ENCODE data around the gene MRLN.
"Not testable (repeated sequence)": the region's sequence is repeated elsewhere in the genome, so short reads cannot be mapped to it uniquely, and the experiment has no call there.

Gene MRLN

GRCh38 chr10:59744762-59745161, 8.5 kb downstream of the MRLN start:
- DNase-seq: not testable (repeated sequence)

- not testable (repeated sequence) for DNase-seq
Observed at GRCh38 chr10:59744156-59744555, 9.1 kb downstream of the MRLN start.

GRCh38 chr10:59741583-59741982, 11.7 kb downstream of the MRLN start:
- no peak for DNase-seq

- DNase-seq: no peak
Observed at GRCh38 chr10:59741048-59741447, 12.2 kb downstream of the MRLN start.

- no peak for DNase-seq
Observed at GRCh38 chr10:59736749-59737148, 16.5 kb downstream of the MRLN start.

DNA sequence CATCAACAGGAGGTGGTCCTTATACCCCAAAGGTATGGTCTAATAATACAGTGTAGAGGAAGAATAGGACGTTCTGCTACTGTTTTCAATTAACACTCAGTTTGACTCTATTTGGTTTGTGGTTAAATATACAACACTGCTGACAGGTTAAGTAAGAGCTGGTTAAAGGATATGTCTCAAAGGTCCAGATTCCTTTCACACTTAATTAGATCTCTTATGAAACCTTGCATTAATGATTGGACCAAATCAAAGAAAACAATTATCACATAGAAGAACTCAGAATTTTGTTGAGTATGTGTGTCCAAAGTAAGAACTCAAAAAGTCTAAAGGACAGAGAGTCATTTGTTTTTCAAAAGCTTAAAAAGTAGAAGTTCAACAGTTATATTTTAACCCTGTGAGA, 18.0 kb downstream of the MRLN start:
- DNase-seq: no peak

DNA sequence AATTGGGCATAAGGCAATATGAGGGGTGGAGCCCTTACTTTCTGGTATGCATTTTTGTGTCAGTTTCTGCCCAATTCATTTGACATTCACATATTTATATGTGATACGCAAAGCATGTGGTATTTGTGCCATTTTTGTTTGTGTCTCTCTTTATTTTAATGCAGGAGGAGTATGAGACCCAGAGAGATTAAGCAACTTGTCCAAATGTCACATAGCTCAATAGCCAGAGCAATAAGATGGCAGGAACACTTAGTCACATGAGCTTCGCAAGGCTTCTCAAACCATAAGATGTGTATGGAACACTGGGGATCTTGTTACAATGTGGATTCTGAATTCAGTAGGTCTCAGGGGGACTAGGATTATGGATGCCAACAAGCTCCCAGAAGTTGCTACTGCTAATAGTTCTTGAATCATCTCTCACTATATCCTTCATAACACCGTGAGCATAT, 19.2 kb downstream of the MRLN start:
- DNase-seq: no peak

DNA sequence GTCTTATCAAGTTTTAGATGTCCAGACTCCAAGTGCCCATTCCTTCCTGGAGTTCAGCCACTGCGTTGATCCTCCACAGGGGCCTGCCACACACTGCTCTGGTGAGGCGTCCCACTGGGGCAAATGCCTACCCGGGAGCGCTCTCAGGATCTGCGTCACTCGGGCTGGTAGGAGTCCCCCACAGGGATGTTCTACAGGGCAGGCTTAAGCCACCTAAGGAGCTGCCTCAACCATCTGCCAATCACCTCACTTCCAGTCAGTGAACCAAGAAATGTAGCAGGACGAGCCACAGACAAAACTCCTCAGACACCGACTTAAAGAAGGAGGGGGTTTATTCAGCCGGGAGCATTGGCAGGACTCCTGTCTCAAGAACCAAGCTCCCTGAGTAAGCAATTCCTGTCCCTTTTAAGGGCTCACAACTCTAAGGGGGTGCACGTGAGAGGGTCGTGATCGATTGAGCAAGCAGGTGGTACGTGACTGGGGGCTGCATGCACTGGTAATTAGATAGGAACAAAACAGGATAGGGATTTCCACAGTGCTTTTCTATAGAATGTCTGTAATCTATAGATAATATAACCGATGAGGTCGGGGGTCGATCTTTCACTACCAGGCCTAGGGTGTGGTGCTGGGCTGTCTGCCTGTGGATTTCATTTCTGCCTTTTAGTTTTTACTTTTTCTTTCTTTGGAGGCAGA, 19.8 kb downstream of the MRLN start:
- DNase-seq: not testable (repeated sequence)

GRCh38 chr10:59732849-59733248, 20.4 kb downstream of the MRLN start:
- not testable (repeated sequence) for DNase-seq

DNA sequence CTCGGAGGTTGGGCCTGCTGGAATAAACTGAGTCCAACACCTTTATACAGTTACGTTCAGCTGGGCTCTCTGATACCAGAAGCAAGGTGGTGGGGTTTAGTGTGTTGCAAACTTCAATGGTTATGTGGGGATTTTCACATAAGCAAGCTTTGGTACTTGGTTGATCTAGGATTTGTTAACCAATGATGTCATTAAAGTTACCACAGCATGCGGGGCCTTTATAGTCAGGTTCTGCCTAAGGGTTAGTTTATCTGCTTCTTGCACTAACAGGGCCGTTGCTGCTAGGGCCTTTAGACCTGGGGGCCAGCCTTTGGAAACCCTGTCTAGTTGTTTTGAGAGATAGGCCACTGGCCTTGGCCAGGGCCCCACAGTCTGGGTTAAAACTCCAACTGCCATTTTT, 24.1 kb downstream of the MRLN start:
- not testable (repeated sequence) for DNase-seq

GRCh38 chr10:59724098-59724938, 28.9 kb downstream of the MRLN start:
- no peak for DNase-seq

GRCh38 chr10:59720377-59720776, 32.9 kb downstream of the MRLN start:
- DNase-seq: no peak

DNA sequence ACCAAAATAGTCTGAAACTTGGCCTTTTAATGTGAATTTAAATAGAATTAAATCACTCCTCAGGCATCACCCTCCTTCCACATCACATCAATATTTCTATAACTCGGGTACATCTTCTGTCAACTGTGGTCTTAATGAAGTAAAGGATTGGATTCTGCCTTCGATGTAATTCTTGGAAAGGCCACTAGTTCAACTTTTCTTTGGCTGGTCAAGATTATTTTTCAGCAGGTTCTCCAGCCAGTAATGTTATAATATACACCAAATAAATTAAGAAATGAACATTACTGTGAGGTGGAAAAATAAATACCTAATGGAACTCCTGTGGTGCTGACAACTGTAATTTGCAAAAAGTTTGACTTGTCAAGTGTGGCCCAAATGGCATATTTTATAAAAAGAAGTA, 33.9 kb downstream of the MRLN start:
- no peak for DNase-seq

DNA sequence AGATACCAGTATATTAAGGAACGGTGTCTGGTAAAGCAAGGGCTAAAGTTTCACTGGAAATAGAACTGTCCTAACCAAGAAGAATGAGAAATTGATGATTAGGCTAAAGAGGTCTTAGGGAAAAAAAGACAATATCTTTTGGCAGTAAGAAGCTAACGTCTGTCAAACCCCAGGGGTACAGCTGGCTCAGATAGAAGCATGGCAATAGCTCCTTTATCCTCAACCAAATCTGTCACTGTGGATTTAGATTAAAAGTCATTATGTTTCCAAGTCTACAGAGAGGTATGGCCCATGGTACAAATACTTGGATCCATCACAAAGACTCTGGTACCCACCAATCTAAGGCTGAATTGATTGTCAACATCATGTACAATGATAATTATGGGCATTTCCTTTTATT, 35.0 kb downstream of the MRLN start:
- no peak for DNase-seq

DNA sequence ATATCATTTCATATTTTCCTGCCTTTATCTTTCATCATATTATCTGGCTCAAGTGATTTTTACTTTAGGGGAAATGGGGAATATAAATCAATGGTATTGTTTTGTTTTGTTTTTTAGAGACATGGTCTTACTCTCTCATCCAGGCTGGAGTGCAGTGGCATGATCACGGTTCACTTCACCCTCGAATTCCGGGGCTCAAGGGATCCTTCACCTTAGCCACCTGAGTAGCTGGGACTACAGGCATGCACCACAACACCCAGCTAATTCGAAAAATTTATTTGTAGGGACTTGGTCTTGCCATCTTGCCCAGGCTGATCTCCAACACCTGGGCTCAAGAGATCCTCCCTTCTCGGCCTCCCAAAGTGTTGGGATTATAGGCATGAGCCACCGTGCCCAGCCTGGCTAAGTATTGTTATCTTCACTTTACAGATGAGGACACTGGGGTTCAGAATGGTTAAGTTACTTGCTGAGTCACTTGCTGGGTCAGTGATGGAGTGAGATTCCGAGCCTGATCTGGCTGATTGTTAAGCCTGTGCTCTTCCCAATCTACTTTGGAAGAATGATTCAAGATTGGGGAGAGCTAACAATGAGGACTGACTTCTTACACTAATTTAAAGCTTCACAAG, 39.9 kb downstream of the MRLN start:
- DNase-seq: no peak

DNA sequence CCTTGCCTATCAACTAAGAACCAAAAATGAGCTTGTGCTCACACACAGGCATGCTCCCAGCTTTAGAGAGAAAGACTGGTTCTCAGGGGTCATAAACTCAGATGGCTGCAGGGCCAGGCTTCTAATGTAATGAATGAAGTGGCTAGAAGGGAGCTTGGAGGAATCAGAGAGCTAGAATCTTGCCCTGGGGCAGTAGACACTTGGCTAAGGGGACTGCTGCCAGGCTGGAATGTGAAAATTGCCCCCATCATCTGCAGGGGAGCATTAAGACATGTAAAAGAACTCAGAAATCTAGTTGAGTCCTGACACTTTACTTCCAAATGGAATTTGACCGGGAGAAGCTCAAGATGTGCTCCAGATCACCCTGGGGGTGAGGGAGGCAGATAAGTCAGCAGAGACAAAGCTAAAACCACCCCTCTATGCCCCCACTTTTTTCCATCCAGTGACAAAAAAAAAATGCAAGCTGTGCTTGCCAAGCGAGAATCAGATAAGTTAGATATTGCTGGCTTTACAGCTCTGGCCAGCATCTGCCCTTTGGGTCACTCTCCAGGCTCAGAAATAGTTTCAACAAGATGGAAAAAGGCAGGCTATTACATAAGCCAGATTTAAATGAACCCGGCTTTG, 41.3 kb downstream of the MRLN start:
- no peak for DNase-seq

- DNase-seq: peak; percentile 23
Observed at GRCh38 chr10:59709395-59710125, 43.7 kb downstream of the MRLN start, which contains the start of gene SLC16A9. SLC16A9 (minus strand) TSS chr10:59709850; CDS start chr10:59684291, 25,559 bp downstream.

- DNase-seq: no peak
Observed at GRCh38 chr10:59708816-59709394, 44.4 kb downstream of the MRLN start.

DNA sequence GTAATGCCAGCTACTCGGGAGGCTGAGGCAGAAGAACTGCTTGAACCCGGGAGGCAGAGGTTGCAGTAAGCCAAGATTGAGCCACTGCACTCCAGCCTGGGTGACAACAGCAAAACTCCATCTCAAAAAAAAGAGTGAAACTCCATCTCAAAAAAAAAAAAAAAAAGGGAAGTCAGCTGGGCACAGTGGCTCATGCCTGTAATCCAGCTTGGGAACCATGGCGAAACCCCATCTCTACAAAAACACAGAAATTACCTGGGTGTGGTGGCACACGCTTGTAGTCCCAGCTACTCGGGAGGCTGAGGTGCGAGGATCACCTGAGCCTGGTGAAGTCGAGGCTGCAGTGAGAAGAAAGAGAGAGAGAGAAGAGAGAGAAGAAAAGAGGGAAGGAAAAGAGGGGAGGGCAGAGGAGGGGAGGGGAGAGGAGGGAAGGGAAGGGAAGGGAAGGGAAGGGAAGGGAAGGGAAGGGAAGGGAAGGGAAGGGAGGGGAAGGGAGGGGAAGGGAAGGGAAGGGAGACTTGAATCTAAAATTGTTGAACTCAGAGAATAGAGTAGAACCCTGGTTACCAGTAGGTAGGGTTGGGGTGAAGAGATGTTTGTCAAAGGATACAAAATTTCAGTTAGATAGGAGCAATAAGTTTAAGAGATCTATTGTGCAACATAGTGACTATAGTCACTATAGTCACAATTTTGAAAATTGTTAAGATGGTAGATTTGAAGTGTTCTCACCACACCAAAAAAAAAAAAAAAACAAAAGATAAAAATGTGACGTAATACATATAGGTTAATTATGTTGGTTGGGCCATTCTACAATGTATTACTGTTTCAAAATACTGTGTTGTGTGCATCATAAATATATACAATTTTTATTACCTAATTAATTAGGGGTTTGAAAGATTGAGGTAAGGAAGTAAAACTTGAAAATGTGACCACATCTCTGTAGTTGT, 46.1 kb downstream of the MRLN start:
- no peak for DNase-seq

GRCh38 chr10:59705931-59706330, 47.3 kb downstream of the MRLN start:
- no peak for DNase-seq

DNA sequence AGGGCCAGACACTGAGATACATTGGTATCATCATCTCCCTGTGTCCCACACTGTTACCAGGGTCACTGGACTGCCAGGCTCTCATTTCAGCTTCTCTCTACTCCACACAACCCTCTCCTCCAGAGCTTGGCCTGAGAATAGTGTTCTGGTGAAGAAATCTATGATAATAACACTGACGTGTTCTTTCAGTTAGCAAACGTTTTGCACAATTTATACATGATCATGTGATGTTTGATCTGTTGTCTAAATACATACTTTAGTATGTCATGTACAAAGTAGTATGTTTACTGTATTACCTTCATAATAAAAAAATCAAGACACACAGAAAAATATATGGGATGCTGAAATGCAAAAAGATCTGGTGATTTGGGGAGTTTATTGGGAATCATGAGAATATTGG, 48.6 kb downstream of the MRLN start:
- no peak for DNase-seq
